ENCODE data around the gene ZNF367. TPM values are rescaled to one million over a fixed set of nuclear protein-coding genes. Genes with fewer than 3 reads are reported as not detected.
A peak's percentile ranks its signal among the peaks of the same experiment; 100 is the strongest.

Gene ZNF367
- total RNA-seq, 1 donor from 2014 or later = 3.9 TPM

DNA sequence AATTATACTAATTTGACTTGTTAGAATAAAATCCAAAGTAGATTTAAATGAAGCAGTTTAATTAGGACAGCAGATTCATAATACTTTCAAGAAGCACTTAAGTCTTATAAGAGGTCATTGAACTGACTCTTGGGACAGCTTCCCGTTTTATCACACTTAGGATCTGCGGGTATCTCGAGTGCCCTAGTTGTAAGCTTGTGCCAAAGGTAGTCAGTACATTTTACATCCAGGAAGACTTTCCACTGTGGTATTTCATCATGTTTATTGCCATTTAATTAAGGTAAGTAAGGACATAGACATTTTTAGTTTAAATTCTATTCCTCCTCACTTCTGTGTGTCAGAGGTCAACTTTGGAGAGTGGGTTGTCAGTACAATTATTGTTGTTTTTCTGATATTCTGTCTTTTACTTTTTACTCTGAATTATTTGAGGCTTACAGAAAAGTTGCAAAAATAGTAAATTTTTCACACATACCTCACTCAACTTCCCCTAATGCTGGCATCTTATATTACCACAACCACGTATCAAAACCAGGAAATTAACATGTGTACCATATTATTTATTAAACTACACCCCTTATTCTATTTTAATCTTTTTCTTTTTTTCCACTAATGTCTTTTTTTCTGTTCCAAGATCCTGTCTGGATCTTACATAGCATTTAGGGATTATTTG, 7.5 kb upstream of the ZNF367 start:
- Histone ChIP-seq H3K27ac (replicated peaks) (no peak overlapping the region), H3K36me3 (no peaks in the 10 kb centered on the region), H3K27me3 (ENCODE audit: low read depth) (no peaks in the 10 kb centered on the region), H3K4me1 (peaks cover 9% of the 10 kb centered on the region), H3K4me3 (no peak overlapping the region), H3K9me3 (replicated peaks) (no peaks in the 10 kb centered on the region)
- intact Hi-C loops (cut with micrococcal nuclease) = no loop called here
- DNase-seq = no peak
- TF ChIP-seq, protein P1, sequence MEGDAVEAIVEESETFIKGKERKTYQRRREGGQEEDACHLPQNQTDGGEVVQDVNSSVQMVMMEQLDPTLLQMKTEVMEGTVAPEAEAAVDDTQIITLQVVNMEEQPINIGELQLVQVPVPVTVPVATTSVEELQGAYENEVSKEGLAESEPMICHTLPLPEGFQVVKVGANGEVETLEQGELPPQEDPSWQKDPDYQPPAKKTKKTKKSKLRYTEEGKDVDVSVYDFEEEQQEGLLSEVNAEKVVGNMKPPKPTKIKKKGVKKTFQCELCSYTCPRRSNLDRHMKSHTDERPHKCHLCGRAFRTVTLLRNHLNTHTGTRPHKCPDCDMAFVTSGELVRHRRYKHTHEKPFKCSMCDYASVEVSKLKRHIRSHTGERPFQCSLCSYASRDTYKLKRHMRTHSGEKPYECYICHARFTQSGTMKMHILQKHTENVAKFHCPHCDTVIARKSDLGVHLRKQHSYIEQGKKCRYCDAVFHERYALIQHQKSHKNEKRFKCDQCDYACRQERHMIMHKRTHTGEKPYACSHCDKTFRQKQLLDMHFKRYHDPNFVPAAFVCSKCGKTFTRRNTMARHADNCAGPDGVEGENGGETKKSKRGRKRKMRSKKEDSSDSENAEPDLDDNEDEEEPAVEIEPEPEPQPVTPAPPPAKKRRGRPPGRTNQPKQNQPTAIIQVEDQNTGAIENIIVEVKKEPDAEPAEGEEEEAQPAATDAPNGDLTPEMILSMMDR (IDR thresholded peaks at IDR 0.05; ENCODE audit: borderline replicate concordance) = no peak

DNA sequence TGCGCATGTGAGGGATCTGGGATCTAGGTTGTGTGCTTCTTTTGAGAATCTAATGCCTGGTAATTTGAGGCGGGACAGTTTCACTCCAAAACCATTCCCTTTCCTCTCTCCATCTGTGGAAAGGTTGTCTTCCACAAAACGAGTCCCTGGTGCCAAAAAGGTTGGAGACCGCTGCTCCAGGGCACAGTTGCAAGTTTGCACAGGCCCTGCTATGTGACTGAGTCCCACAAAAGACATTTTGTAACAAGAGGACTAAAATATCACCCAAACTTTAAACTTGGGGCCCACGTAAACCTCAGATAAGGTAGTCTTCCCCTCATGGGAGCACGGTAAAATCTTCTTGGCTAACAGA, 5.8 kb upstream of the ZNF367 start:
- intact Hi-C loops (cut with micrococcal nuclease) = no loop called here
- Histone ChIP-seq H3K4me3 (no peak overlapping the region), H3K9me3 (replicated peaks) (no peaks in the 10 kb centered on the region), H3K36me3 (no peaks in the 10 kb centered on the region), H3K27me3 (ENCODE audit: low read depth) (no peaks in the 10 kb centered on the region), H3K4me1 (peaks cover 25% of the 10 kb centered on the region), H3K27ac (replicated peaks) (peak overlapping the region; percentile 37)
- DNase-seq = no peak
- TF ChIP-seq, protein P1 (IDR thresholded peaks at IDR 0.05; ENCODE audit: borderline replicate concordance) = no peak

DNA sequence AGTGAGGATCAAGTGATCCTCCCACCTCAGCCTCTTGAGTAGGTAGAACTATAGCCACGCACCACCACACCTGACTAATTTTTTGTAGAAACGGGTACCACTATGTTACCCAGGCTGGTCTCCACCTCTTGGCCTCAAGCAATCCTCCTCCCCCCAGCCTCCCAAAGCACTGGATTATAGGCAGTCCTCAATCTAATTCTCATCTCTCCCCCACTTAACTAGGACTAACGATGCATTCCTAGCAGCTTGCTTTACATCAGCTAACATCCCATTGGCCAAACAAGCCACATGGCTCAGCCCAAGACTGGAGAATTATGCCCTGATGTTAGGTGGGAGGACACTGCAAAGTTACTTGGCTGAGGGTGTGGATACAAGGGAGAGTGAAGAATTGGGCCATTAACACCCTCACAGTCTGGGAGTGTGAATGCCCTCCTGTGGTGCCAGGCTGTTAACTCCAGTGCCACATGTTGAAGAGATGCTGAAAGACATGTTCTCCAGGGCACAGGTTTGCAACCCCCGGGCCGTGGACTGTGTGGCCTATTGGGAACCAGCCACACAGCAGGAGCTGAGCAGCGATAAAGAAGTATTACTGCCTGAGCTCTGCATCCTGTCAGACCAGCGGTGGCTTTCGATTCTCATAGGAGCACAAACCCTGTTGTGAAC, 5.3 kb upstream of the ZNF367 start:
- Histone ChIP-seq H3K27me3 (ENCODE audit: low read depth) (no peaks in the 10 kb centered on the region), H3K27ac (replicated peaks) (peak overlapping the region; percentile 37)
- intact Hi-C loops (cut with micrococcal nuclease) = no loop called here

DNA sequence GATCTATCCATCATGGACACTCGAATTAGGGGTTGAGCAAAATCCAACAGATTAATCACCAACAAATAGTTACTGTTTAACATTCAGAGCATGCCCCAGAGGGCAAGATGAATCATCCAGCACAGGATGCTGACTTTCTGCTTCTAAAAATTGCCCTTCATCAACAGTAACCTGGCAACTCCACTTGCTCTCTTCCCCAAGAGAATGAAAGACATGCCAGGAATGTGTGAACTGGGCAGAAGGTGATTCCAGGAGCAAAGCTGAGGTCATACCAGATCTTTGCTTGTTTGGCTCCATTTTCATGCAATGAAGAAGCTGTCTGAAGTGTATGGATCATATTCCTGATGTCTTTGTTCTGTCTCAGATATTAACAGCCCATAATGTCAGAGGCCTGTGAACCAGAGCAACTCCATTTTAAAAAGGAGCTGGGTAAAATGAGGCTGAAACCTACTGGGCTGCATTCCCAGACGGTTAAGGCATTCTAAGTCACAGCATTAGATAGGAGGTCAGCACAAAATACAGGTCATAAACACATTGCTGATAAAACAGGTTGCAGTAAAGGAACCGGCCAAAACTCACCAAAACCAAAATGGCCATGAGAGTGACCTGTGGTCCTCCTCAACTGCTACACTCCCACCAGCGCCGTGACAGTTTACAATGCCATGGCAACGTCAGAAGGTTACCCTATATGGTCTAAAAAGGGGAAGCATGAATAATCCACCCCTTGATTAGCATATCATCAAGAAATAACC, 2.5 kb upstream of the ZNF367 start:
- TF ChIP-seq, protein P1 (IDR thresholded peaks at IDR 0.05; ENCODE audit: borderline replicate concordance) = no peak
- DNase-seq = no peak
- Histone ChIP-seq H3K36me3 (no peaks in the 10 kb centered on the region), H3K4me1 (peaks cover 47% of the 10 kb centered on the region), H3K27me3 (ENCODE audit: low read depth) (no peaks in the 10 kb centered on the region), H3K9me3 (replicated peaks) (no peaks in the 10 kb centered on the region), H3K27ac (replicated peaks) (peak overlapping the region; percentile 100), H3K4me3 (no peak overlapping the region)
- intact Hi-C loops (cut with micrococcal nuclease) = no loop called here

More for the DNA sequence above, 5.3 kb upstream of the ZNF367 start:
- H3K4me1 ChIP-seq = peaks cover 28% of the 10 kb centered on the region
- no peak for DNase-seq
- H3K4me3 ChIP-seq = no peak overlapping the region
- H3K9me3 ChIP-seq (replicated peaks) = no peaks in the 10 kb centered on the region
- TF ChIP-seq, protein P1 (IDR thresholded peaks at IDR 0.05; ENCODE audit: borderline replicate concordance) = no peak
- no peaks in the 10 kb centered on the region for H3K36me3 ChIP-seq

DNA sequence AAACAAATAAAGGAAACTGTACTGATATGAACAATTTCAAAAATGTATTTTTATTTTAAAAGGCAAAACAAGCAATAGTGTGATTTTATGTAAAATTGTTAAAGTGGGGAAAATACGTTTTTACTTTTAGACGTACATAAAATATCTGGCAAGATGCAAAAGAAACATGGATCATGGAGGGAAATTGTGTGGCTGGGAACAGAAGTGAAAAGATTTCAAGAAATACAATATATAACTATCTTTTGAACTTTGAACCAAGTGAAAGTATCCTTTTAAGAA, 1.5 kb upstream of the ZNF367 start:
- TF ChIP-seq, protein P1 (IDR thresholded peaks at IDR 0.05; ENCODE audit: borderline replicate concordance) = no peak
- intact Hi-C loops (cut with micrococcal nuclease) = no loop called here
- Histone ChIP-seq H3K9me3 (replicated peaks) (no peaks in the 10 kb centered on the region), H3K36me3 (no peaks in the 10 kb centered on the region), H3K4me1 (peaks cover 47% of the 10 kb centered on the region), H3K27me3 (ENCODE audit: low read depth) (no peaks in the 10 kb centered on the region), H3K27ac (replicated peaks) (peak overlapping the region; percentile 100), H3K4me3 (peak overlapping the region; percentile 91)
- DNase-seq = no peak

Data from left ventricle myocardium inferior (tissue), 1 donor.